CD4-positive, alpha-beta T cell treated with Interleukin-6 for 4 hours (primary cell): ENCODE results near the gene NEMF.
A peak's percentile ranks its signal among the peaks of the same experiment; 100 is the strongest.
"Not testable (repeated sequence)": the region's sequence is repeated elsewhere in the genome, so short reads cannot be mapped to it uniquely, and the experiment has no call there.

ENCODE experiments used
- DNase-seq: peaks from one replicate; pipeline ENCODE4 v3.0.0-alpha.2; 2020; ENCODE audit warnings: mixed read lengths

NEMF gene

DNA sequence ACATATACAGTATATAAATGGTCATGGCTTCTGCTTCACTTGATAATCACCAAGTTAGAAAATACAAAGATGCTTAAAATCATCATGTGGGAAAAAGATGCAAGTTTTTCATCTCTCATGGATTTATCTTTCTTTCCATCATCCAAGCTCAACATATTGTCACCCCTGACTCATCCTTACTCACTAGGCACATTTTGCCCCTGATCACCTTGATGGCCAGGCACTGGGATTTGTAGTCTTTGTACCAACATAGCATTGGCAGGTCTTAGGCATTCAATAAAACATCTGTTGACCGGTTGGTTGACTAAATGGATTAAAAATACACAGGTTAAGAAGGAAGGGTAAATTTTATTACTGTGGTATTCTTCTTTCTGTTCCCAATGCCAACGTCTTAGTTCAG lies 56.6 kb downstream of the NEMF start:
- no peak for DNase-seq

DNA sequence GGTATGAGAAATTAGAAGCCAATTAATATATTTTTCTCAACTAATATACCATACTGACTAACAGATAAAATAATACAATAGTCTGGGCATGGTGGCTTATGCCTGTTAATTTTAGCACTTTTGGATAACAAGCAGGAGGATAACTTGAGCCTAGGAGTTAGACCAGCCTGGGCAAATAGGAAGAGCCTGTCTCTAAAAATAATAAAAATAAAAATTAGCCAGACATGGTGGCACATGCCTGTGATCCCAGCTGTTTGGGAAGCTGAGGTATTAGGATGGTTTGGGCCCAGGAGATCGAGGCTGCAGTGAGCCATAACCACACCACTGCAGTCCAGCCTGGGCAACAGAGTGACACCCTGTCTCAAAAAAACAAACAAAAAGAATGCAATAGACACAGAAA lies 60.0 kb downstream of the NEMF start:
- DNase-seq: no peak

- DNase-seq: no peak
These were observed 66.3 kb downstream of the NEMF start for GRCh38 chr14:49786315-49786714.

- DNase-seq: no peak
These were observed 69.1 kb downstream of the NEMF start for GRCh38 chr14:49783394-49784014.

GRCh38 chr14:49781040-49781439 lies 71.5 kb downstream of the NEMF start:
- not testable (repeated sequence) for DNase-seq

DNA sequence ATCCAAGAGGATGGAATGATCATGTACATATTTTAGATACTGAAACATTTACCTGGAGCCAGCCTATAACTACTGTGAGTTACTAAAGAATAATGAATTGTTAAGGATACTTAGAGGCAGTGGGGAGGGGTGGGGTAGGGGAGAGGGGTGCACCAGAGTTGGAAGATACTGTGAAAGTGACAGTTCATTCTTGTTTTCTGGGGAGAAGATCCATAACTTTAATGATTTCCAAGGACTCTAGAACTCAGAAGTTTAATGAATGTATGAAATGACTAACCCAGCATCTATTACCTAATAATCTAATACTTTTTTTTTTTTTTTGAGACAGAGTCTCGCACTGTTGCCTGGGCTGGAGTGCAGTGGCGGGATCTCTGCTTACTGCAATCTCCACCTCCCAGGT lies 74.2 kb downstream of the NEMF start:
- DNase-seq: no peak

GRCh38 chr14:49774106-49774505 lies 78.5 kb downstream of the NEMF start:
- no peak for DNase-seq

GRCh38 chr14:49771691-49772090 lies 80.9 kb downstream of the NEMF start:
- DNase-seq: not testable (repeated sequence)

DNA sequence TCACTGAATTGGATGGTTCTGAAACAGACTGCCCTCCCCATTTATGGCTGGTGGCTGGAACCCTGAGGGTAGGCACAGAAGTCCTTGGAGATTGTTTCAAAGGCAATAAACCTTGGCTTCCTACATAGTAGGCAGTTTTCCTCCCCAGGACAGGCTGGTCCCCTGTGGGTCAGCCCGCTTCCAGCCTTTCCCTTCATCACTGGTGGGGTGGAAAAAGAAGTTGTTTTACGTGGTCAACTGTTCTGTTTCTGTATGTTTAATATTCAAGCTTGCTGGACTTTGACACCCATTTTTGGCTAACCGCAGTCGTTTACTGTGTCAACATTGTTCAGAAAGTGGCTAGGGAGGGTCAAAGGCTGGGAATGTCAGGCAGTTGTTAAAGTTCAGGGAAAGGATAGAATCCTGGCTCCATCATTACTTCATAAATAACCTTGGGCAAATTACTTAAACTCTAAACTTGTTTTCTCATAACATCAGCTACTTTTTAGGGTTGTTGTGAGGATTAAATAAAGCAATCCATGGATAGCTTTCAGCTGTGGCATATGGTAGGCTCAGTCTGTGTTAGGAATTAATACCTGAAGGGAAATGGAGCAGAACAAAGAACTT lies 82.3 kb downstream of the NEMF start:
- DNase-seq: no peak

DNA sequence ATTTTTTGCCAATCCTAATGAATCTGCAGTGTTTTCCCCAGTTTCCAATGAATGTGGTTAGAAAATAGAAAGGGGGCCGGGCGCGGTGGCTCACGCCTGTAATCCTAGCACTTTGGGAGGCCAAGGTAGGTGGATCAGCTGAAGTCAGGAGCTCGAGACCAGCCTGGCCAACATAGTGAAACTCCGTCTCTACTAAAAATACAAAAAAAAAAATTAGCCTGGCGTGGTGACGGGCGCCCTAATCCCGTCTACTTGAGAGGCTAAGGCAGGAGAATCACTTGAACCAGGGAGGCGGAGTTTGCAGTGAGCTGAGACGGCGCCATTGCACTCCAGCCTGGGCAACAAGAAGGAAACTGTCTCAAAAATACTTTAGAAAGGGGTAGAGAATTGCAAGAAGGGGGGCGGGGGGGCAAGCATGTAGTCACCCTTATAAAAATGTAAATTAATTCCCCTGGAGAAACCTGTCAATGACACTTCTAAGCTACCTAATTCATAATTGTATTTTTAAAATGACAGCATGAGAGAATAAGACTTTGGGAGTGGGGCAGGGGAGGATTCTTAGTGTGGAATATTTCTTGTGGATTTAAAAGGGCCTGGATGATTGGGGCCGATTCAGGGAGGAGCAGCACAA lies 82.9 kb downstream of the NEMF start:
- DNase-seq: no peak

DNA sequence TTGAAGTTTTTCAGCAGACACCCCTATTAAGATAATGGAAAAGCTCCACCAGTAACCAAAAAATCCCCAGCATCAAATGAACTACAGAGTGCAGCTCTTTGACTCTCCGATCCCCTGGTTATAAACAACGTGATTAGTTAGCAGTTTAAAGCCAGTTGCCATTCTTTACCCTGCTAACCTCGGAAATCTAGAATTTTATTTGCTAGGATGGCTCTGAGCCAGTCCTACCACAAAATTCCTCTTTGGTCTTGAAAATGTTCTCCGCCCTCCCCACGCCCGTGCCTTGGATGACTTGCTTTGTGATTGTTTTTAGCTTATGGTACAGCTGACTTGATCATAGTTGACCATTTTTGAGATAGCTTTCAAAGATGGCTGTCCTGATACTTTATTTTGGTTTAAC lies 83.4 kb downstream of the NEMF start:
- DNase-seq: no peak

GRCh38 chr14:49768301-49769121 lies 84.1 kb downstream of the NEMF start:
- peak; percentile 63 for DNase-seq

DNA sequence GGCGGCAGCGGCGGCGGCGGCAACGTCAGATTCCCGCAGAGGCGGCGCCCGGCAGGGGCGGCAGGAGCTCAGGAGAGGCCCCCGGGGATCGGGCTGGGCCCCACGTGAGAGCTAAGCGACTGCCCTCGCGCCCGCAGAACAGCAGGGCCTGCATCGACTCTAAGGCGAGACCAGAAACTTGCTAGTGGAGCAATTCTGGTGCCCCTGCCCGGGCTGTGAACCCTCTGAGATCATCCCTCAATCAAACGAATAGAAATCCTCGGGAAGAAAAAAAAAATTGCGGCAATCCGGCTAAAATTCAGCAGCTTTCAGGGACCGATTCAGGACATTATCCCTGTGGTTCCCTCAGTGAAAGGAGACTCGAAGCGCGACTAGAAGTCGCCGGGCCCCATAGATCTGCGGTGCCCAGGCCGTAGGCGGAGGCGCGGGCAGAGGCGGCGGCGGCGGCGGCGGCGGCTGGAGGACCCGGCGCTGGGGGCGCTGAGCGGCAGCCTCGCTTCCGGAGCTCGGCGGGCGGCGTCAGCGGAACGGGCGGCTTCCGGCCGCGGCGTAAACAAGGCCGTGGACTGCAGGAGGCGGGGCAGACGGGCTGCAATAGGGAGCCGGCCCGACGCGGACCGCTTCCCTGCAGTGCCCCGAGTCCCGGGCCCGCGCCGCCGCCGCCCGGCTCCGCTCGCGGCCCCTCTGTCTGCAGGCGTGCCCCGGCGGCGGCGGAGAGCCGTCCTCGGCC lies 84.9 kb downstream of the NEMF start, which contains the start of gene KLHDC2:
TSS of gene KLHDC2 (plus strand) at position 583 of the 730 bp plus-strand sequence. CDS start 316 bp downstream, outside the sequence.
- DNase-seq: peak; percentile 91

GRCh38 chr14:49767270-49767570 lies 85.4 kb downstream of the NEMF start:
- DNase-seq: no peak

DNA sequence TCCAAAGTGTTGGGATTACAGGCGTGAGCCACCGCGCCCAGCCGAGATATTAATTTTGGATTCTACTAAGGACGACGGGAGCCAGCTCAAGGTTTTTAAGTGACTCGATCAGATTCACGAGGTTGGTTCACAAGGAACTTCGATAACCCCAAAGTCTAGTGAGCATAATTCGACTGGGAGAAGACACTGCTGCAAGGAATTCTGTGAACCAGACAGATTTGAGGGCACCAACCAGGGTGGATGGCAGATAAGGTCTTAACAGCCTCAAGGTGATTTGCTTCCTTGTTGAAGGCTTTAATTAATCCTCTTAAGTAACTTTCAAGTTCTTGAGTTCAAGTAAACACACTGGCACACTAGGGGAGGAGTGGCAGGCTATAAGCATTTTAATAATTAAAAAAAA lies 85.7 kb downstream of the NEMF start:
- DNase-seq: no peak

DNA sequence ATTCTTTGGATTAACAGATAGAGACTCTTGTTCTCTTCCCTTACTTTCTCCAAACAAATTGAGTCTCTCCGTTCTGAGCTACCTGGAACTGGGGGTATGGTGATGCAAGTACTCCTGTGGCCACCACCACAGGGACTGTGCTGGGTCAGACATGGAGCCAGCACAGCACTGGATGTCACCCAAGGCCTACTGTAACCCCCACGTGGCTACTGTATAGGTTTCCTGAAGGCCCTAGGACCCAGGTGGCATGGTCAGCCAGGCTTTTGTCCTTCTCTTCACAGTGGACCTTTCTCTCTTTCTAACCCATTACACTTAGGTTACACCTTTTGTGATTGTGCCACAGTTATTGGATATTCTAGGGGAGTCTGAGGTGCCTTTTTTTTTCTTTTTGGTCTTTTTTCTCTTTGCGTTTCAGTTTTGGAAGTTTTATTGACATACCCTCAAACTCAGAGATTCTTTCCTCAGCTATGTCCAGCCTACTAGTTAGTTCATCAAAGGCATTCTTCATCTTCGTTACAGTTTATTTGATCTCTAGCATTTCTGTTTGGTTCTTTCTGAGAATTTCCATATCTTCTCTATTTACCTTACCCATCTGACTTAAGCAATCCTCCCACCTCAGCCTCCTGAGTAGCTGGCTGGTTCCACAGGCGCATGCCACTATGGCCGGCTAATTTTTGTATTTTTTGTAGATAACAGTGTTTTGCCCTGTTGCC lies 90.6 kb downstream of the NEMF start:
- DNase-seq: no peak

GRCh38 chr14:49755378-49755777 lies 97.2 kb downstream of the NEMF start:
- no peak for DNase-seq

- DNase-seq: no peak
These were observed 98.0 kb downstream of the NEMF start for GRCh38 chr14:49754570-49755097.

- DNase-seq: not testable (repeated sequence)
These were observed 106.1 kb downstream of the NEMF start for GRCh38 chr14:49746476-49746875.

GRCh38 chr14:49745191-49745590 lies 107.4 kb downstream of the NEMF start:
- no peak for DNase-seq

GRCh38 chr14:49735669-49736068 lies 116.9 kb downstream of the NEMF start:
- DNase-seq: not testable (repeated sequence)

DNA sequence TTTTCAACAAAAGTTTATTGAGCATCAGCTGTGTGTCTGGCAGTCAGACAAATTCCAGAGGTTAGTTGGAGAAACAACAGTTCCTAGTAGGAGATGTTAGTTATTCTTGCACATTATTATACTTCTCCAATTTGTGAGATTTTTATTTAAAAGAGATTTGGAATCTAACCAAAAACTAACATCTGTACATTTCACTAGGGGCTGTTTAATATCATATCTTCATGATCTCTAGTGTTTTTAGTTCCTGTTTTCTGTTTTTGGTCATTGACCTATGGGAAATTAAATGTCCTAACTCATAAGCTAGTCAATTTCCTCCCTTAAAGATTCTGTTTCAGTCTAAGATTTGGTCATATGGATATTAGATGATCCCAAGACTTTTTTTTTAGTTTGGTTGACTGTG lies 118.8 kb downstream of the NEMF start:
- DNase-seq: no peak
